Measurements from ENCODE around the gene B4GALT7.
"Not testable (repeated sequence)": the region's sequence is repeated elsewhere in the genome, so short reads cannot be mapped to it uniquely, and the experiment has no call there.

The B4GALT7 gene

DNA sequence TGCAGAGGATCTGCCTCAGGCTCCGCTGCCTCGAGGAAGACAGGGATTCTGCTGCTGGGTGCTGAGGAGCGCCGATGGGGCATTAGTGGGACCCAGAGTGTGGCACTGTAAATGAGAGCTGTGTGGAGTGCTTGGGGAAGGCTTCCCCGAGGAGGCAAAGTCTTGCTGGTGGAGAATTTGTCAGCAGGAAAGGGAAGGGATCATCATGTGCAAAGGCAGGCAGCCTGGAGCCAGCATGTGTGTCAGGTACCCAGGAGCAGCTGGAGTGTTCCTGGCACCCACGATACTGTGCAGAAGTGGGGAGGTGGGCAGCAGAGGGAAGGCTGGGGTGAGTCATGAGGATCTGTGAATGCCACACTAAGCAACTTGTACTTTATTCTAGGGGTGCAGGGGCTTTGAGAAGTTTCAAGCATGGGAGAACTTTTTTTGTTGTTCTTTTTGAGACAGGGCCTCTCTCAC lies 12.3 kb downstream of the B4GALT7 start:
- Mint-ChIP-seq H3K27me3 (no peaks in the 10 kb centered on the region), H3K27ac (no peak overlapping the region)

DNA sequence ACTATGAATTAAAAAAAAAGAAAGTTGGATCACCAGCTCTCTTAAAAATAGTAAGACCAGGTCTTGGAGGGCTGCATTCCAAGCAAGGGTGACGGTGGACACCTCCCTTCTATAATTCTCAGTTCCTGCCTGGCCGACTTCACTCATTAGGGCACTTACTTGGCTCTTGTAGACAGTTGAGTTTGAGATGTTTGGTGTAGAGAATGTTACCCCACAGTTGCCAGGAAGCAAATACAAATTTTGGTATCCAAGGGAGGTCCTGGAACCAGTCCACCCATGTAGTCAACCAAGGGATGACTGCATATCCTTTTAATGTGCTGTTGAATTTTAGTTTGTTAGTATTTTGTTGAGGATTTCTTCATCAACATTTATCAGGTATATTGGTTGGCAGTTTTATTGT lies 20.6 kb downstream of the B4GALT7 start:
- DNase-seq (no peak), ATAC-seq (no peak)
- Mint-ChIP-seq H3K27me3 (no peaks in the 10 kb centered on the region), H3K27ac (no peak overlapping the region), H3K4me3 (no peak overlapping the region), H3K9me3 (no peaks in the 10 kb centered on the region), H3K4me1 (no peaks in the 10 kb centered on the region)

More for the DNA sequence above, 12.3 kb downstream of the B4GALT7 start:
- ATAC-seq (no peak), DNase-seq (no peak)
- Mint-ChIP-seq H3K4me3 (no peak overlapping the region), H3K9me3 (no peaks in the 10 kb centered on the region), H3K4me1 (peaks cover 6% of the 10 kb centered on the region)

DNA sequence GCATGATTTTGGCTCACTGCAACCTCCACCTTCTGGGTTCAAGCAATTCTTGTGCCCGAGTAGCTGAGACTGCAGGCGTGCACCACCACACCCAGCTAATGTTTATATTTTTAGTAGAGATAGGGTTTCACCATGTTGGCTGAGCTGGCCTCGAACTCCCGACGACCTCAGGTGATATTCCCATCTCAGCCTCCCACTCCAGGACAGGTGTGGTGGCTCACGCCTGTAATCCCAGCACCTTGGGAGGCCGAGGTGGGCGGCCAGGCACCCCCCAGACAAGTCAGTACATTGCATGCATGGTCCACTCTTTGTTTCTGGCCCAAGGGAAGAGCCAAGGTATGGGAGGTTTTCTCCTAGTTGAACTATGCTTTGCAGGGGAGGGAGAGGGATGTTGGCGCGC lies 24.2 kb downstream of the B4GALT7 start:
- H3K27me3 Mint-ChIP-seq, DNase-seq, H3K4me3 Mint-ChIP-seq, H3K9me3 Mint-ChIP-seq, H3K27ac Mint-ChIP-seq, ATAC-seq, H3K4me1 Mint-ChIP-seq: not testable (repeated sequence)

GRCh38 chr5:177630186-177630585 lies 30.3 kb downstream of the B4GALT7 start:
- not testable (repeated sequence) for H3K9me3 Mint-ChIP-seq, H3K4me1 Mint-ChIP-seq, ATAC-seq, DNase-seq, H3K27me3 Mint-ChIP-seq, H3K4me3 Mint-ChIP-seq
- H3K27ac Mint-ChIP-seq, result peak overlapping the region in 1 of 2 donors; percentile 76

DNA sequence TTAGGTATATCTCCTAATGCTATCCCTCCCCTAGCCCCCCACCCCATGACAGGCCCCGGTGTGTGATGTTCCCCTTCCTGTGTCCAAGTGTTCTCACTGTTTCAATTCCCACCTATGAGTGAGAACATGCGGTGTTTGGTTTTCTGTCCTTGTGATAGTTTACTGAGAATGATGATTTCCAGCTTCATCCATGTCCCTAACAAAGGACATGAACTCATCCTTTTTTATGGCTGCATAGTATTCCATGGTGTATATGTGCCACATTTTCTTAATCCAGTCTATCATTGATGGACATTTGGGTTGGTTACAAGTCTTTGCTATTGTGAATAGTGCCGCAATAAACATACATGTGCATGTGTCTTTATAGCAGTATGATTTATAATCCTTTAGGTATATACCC lies 35.0 kb downstream of the B4GALT7 start:
- not testable (repeated sequence) for H3K27ac Mint-ChIP-seq, DNase-seq, H3K4me3 Mint-ChIP-seq, ATAC-seq, H3K27me3 Mint-ChIP-seq, H3K4me1 Mint-ChIP-seq
- peaks cover 16 to 17% of the 10 kb centered on the region in 2 donors for H3K9me3 Mint-ChIP-seq

DNA sequence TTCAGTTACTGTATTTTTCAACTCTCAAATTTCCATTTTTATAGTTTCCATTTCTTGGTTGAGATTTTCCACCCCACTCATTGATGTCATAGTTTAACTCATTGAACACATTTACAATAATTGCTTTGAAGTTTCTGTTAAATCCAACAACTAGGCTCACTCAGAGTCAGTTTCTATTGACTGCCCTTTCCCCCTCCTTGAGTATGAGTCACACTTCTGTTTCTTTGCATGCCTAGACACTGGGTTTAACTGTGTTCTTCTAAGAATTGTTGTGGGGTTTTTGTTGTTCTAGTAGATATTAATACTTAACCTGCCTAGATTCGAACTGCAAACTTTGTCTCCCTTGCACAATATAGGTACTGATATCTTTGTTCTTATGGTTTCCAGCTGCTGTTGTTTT lies 45.5 kb downstream of the B4GALT7 start:
- Mint-ChIP-seq H3K9me3 (peaks cover 0 to 16% of the 10 kb centered on the region in 2 donors), H3K4me3 (peak overlapping the region in 1 of 2 donors; percentile 17)
- H3K27me3 Mint-ChIP-seq, DNase-seq, H3K4me1 Mint-ChIP-seq, H3K27ac Mint-ChIP-seq: not testable (repeated sequence)
- ATAC-seq, result peak; percentile 99

DNA sequence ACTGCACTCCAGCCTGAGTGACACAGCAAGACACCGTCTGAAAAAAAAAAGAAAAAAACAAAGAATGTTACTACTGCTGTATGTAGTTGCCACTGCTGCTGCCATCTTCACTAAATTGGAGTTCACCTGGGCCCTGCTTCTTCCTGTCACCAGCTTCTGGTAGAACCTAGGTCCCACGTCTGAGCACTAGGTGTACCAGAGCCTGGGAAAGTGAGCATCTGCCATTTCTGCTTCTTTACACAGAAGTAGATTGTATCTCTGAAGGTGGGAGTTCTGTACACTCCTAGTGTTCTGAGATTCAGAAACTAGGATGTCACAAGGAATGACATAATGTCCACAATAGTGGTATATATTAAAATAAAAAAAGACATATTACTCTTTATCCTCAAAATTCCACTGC lies 51.3 kb downstream of the B4GALT7 start:
- H3K4me1 Mint-ChIP-seq, H3K27ac Mint-ChIP-seq, ATAC-seq, H3K4me3 Mint-ChIP-seq, H3K27me3 Mint-ChIP-seq, DNase-seq: not testable (repeated sequence)
- H3K9me3 Mint-ChIP-seq, result peaks cover 0 to 16% of the 10 kb centered on the region in 2 donors

DNA sequence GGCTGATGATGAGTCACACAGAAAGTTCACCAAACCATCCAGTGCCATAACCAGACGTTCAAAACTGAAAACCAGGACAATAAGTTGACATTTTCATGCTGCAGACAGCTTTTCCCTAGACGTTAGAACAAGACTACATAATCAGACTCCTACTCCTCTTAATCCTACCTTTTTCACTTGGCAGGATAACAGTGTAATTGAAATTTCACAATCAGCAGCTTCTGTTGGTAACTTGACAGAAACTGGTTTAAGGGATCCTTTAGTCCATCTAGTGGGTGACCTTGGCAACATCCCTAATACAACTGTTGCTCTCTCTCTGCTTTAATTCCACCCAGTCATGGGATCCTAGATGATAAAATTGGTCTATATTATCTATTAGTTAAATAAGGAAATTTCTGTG lies 57.9 kb downstream of the B4GALT7 start:
- not testable (repeated sequence) for H3K4me3 Mint-ChIP-seq, DNase-seq, H3K27ac Mint-ChIP-seq, H3K9me3 Mint-ChIP-seq, H3K27me3 Mint-ChIP-seq, ATAC-seq
- peaks cover 17% of the 10 kb centered on the region for H3K4me1 Mint-ChIP-seq

DNA sequence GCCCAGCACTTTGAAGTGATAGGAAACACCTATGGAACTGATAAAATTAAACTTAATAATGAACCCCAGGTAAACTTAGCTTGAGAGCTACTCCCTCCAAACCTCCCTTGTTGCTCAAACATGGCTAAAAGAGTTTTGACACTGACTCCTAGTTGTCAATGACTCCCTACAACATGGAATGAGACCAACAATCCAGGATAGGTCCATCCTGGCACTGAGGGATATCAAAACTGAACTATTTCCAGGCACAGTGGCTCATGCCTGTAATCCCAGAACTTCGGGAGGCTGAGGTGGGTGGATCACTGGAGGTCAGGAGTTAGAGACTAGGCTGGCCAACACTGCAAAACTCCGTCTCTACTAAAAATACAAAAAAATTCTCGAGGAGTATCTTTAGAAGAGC lies 58.6 kb downstream of the B4GALT7 start:
- ATAC-seq, H3K27ac Mint-ChIP-seq, H3K9me3 Mint-ChIP-seq, DNase-seq, H3K4me3 Mint-ChIP-seq, H3K27me3 Mint-ChIP-seq: not testable (repeated sequence)
- H3K4me1 Mint-ChIP-seq, result peaks cover 17% of the 10 kb centered on the region

Measured in stimulated activated naive CD8-positive, alpha-beta T cell treated with anti-CD3 and anti-CD28 coated beads, Interleukin-15, amount 100 ng/mL, for 72 hours (primary cell).